ENCODE measurements around the gene NAPEPLD.
"Not testable (repeated sequence)": the region's sequence is repeated elsewhere in the genome, so short reads cannot be mapped to it uniquely, and the experiment has no call there.

NAPEPLD gene

GRCh38 chr7:103152744-103153617 is 4.1 kb upstream of the NAPEPLD start:
- not testable (repeated sequence) for H3K79me1 ChIP-seq (replicated peaks; ENCODE audit: low read length, poor library complexity, severe bottlenecking); H3K4me1 ChIP-seq (ENCODE audit: control insufficient read depth, insufficient read depth, low read depth, low read length); H3K4me2 ChIP-seq (ENCODE audit: low read length, poor library complexity, severe bottlenecking); H3K23ac ChIP-seq (ENCODE audit: low read length in 2 of 2); H2BK120ac ChIP-seq (ENCODE audit: low read depth, low read length); H3K4me3 ChIP-seq (ENCODE audit: insufficient read depth in 1 of 2, low read depth in 1 of 2, low read length in 2 of 2); H2BK15ac ChIP-seq (ENCODE audit: low read depth, poor library complexity, severe bottlenecking); H3K4ac ChIP-seq (ENCODE audit: low read depth in 1 of 2, low read length in 2 of 2); H3K9me3 ChIP-seq (ENCODE audit: control insufficient read depth, low read length); H2BK12ac ChIP-seq (ENCODE audit: low read length in 2 of 2); H3K9ac ChIP-seq (ENCODE audit: low read length); H3K36me3 ChIP-seq (ENCODE audit: control insufficient read depth in 1 of 2, insufficient read depth in 2 of 2, low read depth in 1 of 2, low read length in 2 of 2); H3K18ac ChIP-seq (ENCODE audit: low read depth in 1 of 2, low read length in 2 of 2); H3K27me3 ChIP-seq (ENCODE audit: control insufficient read depth in 1 of 2, insufficient read depth in 1 of 2, low read length in 2 of 2); H2AK5ac ChIP-seq (ENCODE audit: low read length, severe bottlenecking); H3K27ac ChIP-seq (ENCODE audit: low read length, poor library complexity, severe bottlenecking); H2BK5ac ChIP-seq (ENCODE audit: low read depth, low read length, poor library complexity, severe bottlenecking); H4K8ac ChIP-seq (ENCODE audit: low read length); DNase-seq; H3K14ac ChIP-seq (ENCODE audit: low read length in 2 of 2); H2AFZ ChIP-seq (ENCODE audit: low read depth, low read length)
- WGBS, result 94% methylated on average over 22 of the region's 23 CpGs
- H4K91ac ChIP-seq (ENCODE audit: low read length), result peak overlapping the region; percentile 27

- H3K36me3 ChIP-seq (ENCODE audit: control insufficient read depth in 1 of 2, insufficient read depth in 2 of 2, low read depth in 1 of 2, low read length in 2 of 2); H3K4me3 ChIP-seq (ENCODE audit: insufficient read depth in 1 of 2, low read depth in 1 of 2, low read length in 2 of 2); H2AFZ ChIP-seq (ENCODE audit: low read depth, low read length); H3K9me3 ChIP-seq (ENCODE audit: control insufficient read depth, low read length); H3K18ac ChIP-seq (ENCODE audit: low read depth in 1 of 2, low read length in 2 of 2); H3K4me1 ChIP-seq (ENCODE audit: control insufficient read depth, insufficient read depth, low read depth, low read length); H2BK120ac ChIP-seq (ENCODE audit: low read depth, low read length); H3K4me2 ChIP-seq (ENCODE audit: low read length, poor library complexity, severe bottlenecking); H3K27ac ChIP-seq (ENCODE audit: low read length, poor library complexity, severe bottlenecking); H2BK15ac ChIP-seq (ENCODE audit: low read depth, poor library complexity, severe bottlenecking); H4K8ac ChIP-seq (ENCODE audit: low read length); H3K23ac ChIP-seq (ENCODE audit: low read length in 2 of 2); H3K9ac ChIP-seq (ENCODE audit: low read length); H4K91ac ChIP-seq (ENCODE audit: low read length); H3K14ac ChIP-seq (ENCODE audit: low read length in 2 of 2); H3K27me3 ChIP-seq (ENCODE audit: control insufficient read depth in 1 of 2, insufficient read depth in 1 of 2, low read length in 2 of 2); H2AK5ac ChIP-seq (ENCODE audit: low read length, severe bottlenecking); H3K4ac ChIP-seq (ENCODE audit: low read depth in 1 of 2, low read length in 2 of 2); DNase-seq; H2BK5ac ChIP-seq (ENCODE audit: low read depth, low read length, poor library complexity, severe bottlenecking); H2BK12ac ChIP-seq (ENCODE audit: low read length in 2 of 2); H3K79me1 ChIP-seq (replicated peaks; ENCODE audit: low read length, poor library complexity, severe bottlenecking): not testable (repeated sequence)
- WGBS, result 93% methylated on average over 8 of the region's 8 CpGs
Measured at GRCh38 chr7:103151993-103152676, 3.2 kb upstream of the NAPEPLD start.

- Histone ChIP-seq H3K18ac (ENCODE audit: low read depth in 1 of 2, low read length in 2 of 2) (no peak overlapping the region), H3K23ac (ENCODE audit: low read length in 2 of 2) (no peak overlapping the region), H2BK12ac (ENCODE audit: low read length in 2 of 2) (no peak overlapping the region), H3K9me3 (ENCODE audit: control insufficient read depth, low read length) (no peaks in the 10 kb centered on the region), H4K8ac (ENCODE audit: low read length) (no peak overlapping the region), H3K79me1 (replicated peaks; ENCODE audit: low read length, poor library complexity, severe bottlenecking) (peaks cover 2% of the 10 kb centered on the region), H2BK15ac (ENCODE audit: low read depth, poor library complexity, severe bottlenecking) (no peak overlapping the region), H3K4ac (ENCODE audit: low read depth in 1 of 2, low read length in 2 of 2) (no peak overlapping the region), H2BK5ac (ENCODE audit: low read depth, low read length, poor library complexity, severe bottlenecking) (no peak overlapping the region), H3K4me2 (ENCODE audit: low read length, poor library complexity, severe bottlenecking) (no peak overlapping the region), H2BK120ac (ENCODE audit: low read depth, low read length) (no peak overlapping the region), H3K4me3 (ENCODE audit: insufficient read depth in 1 of 2, low read depth in 1 of 2, low read length in 2 of 2) (no peak overlapping the region), H3K14ac (ENCODE audit: low read length in 2 of 2) (no peak overlapping the region), H3K36me3 (ENCODE audit: control insufficient read depth in 1 of 2, insufficient read depth in 2 of 2, low read depth in 1 of 2, low read length in 2 of 2) (peaks cover 0 to 7% of the 10 kb centered on the region in 2 experiments), H3K9ac (ENCODE audit: low read length) (no peak overlapping the region), H2AFZ (ENCODE audit: low read depth, low read length) (no peak overlapping the region), H4K91ac (ENCODE audit: low read length) (no peak overlapping the region), H3K27ac (ENCODE audit: low read length, poor library complexity, severe bottlenecking) (no peak overlapping the region), H3K27me3 (ENCODE audit: control insufficient read depth in 1 of 2, insufficient read depth in 1 of 2, low read length in 2 of 2) (no peaks in the 10 kb centered on the region), H2AK5ac (ENCODE audit: low read length, severe bottlenecking) (no peak overlapping the region), H3K4me1 (ENCODE audit: control insufficient read depth, insufficient read depth, low read depth, low read length) (peaks cover 4% of the 10 kb centered on the region)
- no peak for DNase-seq
Measured at GRCh38 chr7:103150192-103150591, 1.3 kb upstream of the NAPEPLD start.

- no peaks in the 10 kb centered on the region for H3K27me3 ChIP-seq (ENCODE audit: control insufficient read depth in 1 of 2, insufficient read depth in 1 of 2, low read length in 2 of 2)
- no peak overlapping the region for H2BK120ac ChIP-seq (ENCODE audit: low read depth, low read length)
- H3K9ac ChIP-seq (ENCODE audit: low read length), result peak overlapping the region; percentile 96
- no peaks in the 10 kb centered on the region for H3K9me3 ChIP-seq (ENCODE audit: control insufficient read depth, low read length)
- H2AK5ac ChIP-seq (ENCODE audit: low read length, severe bottlenecking), result no peak overlapping the region
- peaks cover 0 to 7% of the 10 kb centered on the region in 2 experiments for H3K36me3 ChIP-seq (ENCODE audit: control insufficient read depth in 1 of 2, insufficient read depth in 2 of 2, low read depth in 1 of 2, low read length in 2 of 2)
- H4K8ac ChIP-seq (ENCODE audit: low read length), result peak overlapping the region; percentile 99
- no peak overlapping the region for H2BK15ac ChIP-seq (ENCODE audit: low read depth, poor library complexity, severe bottlenecking)
- H2AFZ ChIP-seq (ENCODE audit: low read depth, low read length), result peak overlapping the region; percentile 89
- peak overlapping the region; percentile 91 for H3K27ac ChIP-seq (ENCODE audit: low read length, poor library complexity, severe bottlenecking)
- H3K4me2 ChIP-seq (ENCODE audit: low read length, poor library complexity, severe bottlenecking), result peak overlapping the region; percentile 82
- H3K14ac ChIP-seq (ENCODE audit: low read length in 2 of 2), result no peak overlapping the region
- no peak for DNase-seq
- H3K4me1 ChIP-seq (ENCODE audit: control insufficient read depth, insufficient read depth, low read depth, low read length), result peaks cover 4% of the 10 kb centered on the region
- H3K23ac ChIP-seq (ENCODE audit: low read length in 2 of 2), result no peak overlapping the region
- H2BK12ac ChIP-seq (ENCODE audit: low read length in 2 of 2), result no peak overlapping the region
- peak overlapping the region; percentile 23 to 97 for H3K18ac ChIP-seq (ENCODE audit: low read depth in 1 of 2, low read length in 2 of 2)
- H4K91ac ChIP-seq (ENCODE audit: low read length), result peak overlapping the region; percentile 74
- 97% methylated on average over 11 of the region's 11 CpGs for WGBS
- H3K4ac ChIP-seq (ENCODE audit: low read depth in 1 of 2, low read length in 2 of 2), result peak overlapping the region in 1 of 2 experiments; percentile 98
- H2BK5ac ChIP-seq (ENCODE audit: low read depth, low read length, poor library complexity, severe bottlenecking), result no peak overlapping the region
- peaks cover 2% of the 10 kb centered on the region for H3K79me1 ChIP-seq (replicated peaks; ENCODE audit: low read length, poor library complexity, severe bottlenecking)
- H3K4me3 ChIP-seq (ENCODE audit: insufficient read depth in 1 of 2, low read depth in 1 of 2, low read length in 2 of 2), result peak overlapping the region; percentile 74 to 94
Measured at GRCh38 chr7:103149808-103150180, 895 bp upstream of the NAPEPLD start.

Data from mesenchymal stem cell (in vitro differentiated cells and primary cell).